ENCODE data around the gene GSAP.
A peak's percentile ranks its signal among the peaks of the same experiment; 100 is the strongest.

GSAP gene

DNA sequence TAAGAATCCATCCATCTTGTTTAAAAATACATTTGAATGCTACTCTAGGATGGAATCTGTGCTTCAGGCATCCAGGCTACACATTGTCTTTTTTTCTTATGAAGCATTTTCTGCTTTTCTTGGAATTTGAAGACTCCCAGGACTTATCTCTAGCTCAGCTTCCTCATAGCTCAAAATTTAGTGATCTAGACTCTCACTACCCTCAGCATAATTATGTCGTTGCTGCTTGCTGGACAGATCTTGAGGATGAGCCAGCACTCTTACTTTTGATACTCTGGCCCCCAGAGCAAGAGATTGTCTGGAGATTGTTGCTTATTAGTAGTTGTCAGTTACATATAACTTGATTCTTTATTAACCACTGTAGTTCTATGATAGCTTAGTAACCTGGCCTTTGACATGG, 133.3 kb downstream of the GSAP start:
- no peak for DNase-seq (ENCODE audit: low spot score)

DNA sequence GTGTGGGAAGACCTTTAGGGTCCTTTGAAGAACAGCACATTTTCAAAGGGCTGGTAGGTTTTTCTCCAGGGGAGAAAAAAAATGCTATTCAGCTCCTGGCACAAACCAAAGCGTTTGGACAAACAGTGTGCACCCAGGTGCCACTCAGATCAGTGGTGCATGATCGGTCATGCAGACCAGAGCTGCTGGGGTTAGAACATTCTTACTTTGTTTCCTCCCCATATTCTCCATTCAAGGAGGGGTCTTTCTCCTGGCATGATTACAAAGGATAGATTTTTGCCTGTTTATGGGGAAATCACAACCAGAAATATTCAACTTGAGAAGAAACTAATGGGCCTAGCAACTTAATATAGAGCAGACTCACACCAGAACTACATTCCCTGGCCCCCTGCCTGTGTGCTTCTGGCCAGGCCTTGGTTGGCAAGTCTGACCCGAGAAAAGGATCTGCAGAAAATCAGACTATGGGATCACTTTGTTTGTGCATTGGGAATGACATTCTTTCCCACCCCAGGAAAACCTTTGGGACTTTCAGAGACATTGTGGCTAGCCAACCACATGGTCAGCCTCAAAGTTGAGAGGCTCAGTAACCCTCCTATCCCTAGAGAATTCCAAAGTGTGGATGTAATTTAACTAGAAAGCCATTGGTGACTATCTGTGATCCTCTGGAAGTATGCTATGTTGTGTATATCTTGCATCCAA, 134.2 kb downstream of the GSAP start:
- peak; percentile 38 for DNase-seq (ENCODE audit: low spot score)

DNA sequence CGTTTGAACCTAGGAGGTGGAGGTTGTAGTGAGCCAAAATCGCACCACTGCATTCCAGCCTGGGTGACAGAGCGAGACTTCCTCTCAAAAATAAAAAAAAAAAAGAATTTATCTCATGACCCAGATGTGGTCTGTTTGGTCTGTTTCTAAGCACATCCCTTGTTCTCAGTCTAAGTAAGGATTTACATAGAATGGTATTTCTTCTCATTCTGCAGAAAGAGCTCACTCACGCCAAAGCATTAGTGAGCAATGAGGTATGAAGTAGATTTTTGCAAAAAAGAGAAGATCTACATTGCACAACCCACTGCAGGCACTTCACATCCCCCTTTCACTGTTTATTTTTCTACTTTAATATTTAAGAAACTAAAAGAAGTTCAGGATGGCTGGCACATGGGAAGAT, 140.0 kb downstream of the GSAP start:
- no peak for DNase-seq (ENCODE audit: low spot score)

DNA sequence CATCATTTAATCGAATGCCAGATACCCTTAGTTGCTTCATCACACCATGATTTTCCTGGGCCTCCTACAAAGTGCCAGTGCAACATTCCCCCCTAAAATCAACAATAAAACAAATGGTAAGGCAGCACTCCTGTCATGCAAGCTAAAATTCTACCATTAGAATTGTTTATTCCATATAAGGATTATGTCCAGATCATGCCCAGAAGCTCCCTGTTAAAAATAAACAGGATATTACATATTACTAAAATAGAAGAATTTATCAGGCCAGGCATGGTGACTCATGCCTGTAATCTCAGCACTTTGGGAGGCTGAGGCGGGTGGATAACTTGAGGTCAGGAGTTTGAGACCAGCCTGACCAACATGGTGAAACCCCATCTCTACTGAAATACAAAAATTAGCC, 140.5 kb downstream of the GSAP start:
- DNase-seq (ENCODE audit: low spot score): peak; percentile 41

DNA sequence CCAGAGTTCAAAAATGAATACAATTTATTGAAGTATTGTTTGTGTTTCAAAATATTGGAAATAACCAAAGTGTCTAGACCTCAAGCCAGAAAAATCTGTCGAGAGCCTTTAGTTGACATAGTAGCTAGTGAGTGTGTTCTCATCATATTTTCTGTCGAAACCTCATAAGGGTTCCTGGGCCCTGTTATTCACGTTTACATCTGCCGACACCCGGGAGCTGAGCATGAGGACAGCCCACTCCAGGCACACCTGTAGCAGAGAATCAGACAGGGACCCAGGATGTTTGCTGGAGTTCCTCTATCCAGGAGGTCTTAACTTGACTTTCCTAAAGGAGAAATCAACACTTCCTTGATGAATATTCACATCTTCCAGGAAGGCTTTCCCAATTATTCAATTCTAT, 144.4 kb downstream of the GSAP start:
- no peak for DNase-seq (ENCODE audit: low spot score)

DNA sequence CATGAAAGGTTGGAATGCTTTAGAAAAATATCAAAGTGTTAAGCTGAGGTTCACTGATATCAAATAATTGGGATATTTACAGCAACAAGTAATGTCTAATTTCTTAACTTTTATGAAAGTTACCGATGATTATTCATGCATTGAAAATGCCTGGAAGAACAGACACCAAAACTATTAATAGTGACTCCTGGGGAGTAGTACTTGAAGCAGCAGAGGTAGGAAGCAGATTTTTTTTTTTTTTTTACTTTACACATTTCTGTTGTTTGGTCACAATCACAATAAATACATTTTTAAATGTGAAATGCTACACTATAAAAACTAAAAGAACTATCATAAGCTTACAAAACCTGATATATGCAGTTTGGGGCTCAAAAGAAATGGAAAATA, 146.1 kb downstream of the GSAP start:
- no peak for DNase-seq (ENCODE audit: low spot score)

GRCh38 chr7:77269360-77270093, 146.6 kb downstream of the GSAP start:
- DNase-seq (ENCODE audit: low spot score): peak; percentile 43

DNA sequence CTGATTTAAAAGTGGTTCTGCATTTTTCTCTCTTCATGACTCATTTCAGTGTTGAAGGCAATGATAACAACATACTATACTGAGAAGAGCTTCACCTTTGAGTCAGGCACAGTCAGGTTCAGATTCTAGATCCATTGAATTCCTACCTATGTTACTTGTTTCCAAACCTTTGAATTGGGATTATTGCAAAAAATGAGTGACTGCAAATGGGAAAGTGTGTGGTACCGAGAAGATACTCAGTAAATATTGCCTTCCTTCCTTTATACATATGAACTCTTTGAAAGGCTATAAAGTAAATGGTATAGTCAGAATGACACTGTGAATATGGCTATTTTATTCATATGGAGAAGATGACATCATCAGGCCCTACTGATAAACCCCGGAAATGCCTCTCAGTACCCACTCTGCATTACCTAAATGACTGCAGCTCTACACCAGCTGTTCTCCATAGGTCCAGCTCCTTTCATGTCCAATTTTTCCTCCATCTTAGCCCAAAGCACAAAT, 149.8 kb downstream of the GSAP start:
- peak; percentile 29 for DNase-seq (ENCODE audit: low spot score)

GRCh38 chr7:77265666-77266065, 150.5 kb downstream of the GSAP start:
- DNase-seq (ENCODE audit: low spot score): peak; percentile 46

GRCh38 chr7:77262316-77262715, 153.8 kb downstream of the GSAP start:
- no peak for DNase-seq (ENCODE audit: low spot score)
